Naive thymus-derived CD4-positive, alpha-beta T cell (primary cell): ENCODE results near the gene FGD3. TPM values are rescaled to one million over a fixed set of nuclear protein-coding genes. Genes with fewer than 3 reads are reported as not detected.
A peak's percentile ranks its signal among the peaks of the same experiment; 100 is the strongest.

Experiments
- ATAC-seq: fragments of 150-1000 bp; cut with Tn5 transposase; 2 replicates; pipeline ENCODE4 v1.10.0; 2021; ENCODE audit warnings: mild to moderate bottlenecking, moderate library complexity
- CTCF ChIA-PET: fragments of 350-600 bp; sonication (Branson Sonifier 250); formaldehyde crosslinking; loops from one replicate; lab custom pipeline; 2021; ENCODE audit warnings: antibody characterized with exemption; lab: Charles Lee
- POLR2A ChIA-PET: fragments of 350-600 bp; sonication (Branson Sonifier 250); formaldehyde crosslinking; loops from one replicate; lab custom pipeline; 2021; ENCODE audit warnings: antibody characterized with exemption, inconsistent platforms; lab: Charles Lee
- DNase-seq, 9 donors: peaks; one replicate each; pipeline versions ENCODE4 v3.0.0 to v3.0.0-alpha.2; 2020 to 2022; ENCODE audit warnings: mixed read lengths in 1 of 9
- H3K27ac ChIP-seq: one replicate; pipeline ENCODE4 v1.7.0; 2013; ENCODE audit warnings: mild to moderate bottlenecking, low read depth, low read length, moderate library complexity
- H3K27me3 ChIP-seq, 2 donors: one replicate each; pipeline ENCODE4 v1.7.0; 2013; ENCODE audit warnings: low read length in 2 of 2, mild to moderate bottlenecking in 2 of 2, moderate library complexity in 2 of 2; ENCODE audit not compliant: control insufficient read depth in 2 of 2, insufficient read depth in 2 of 2
- H3K36me3 ChIP-seq, 3 experiments: 1 replicate in 2 of 3; 2 replicates in 1 of 3; pipeline ENCODE4 v1.7.0; 2013; ENCODE audit warnings: low read length in 3 of 3, mild to moderate bottlenecking in 3 of 3, moderate library complexity in 1 of 3; ENCODE audit not compliant: insufficient read depth in 3 of 3, control insufficient read depth in 2 of 3
- H3K4me1 ChIP-seq, 2 donors: one replicate each; pipeline ENCODE4 v1.7.0; 2013; ENCODE audit warnings: low read length in 2 of 2, mild to moderate bottlenecking in 2 of 2, moderate library complexity in 1 of 2; ENCODE audit not compliant: control insufficient read depth in 2 of 2, insufficient read depth in 2 of 2
- H3K4me3 ChIP-seq: 2 replicates; pipeline ENCODE4 v1.7.0; 2013; ENCODE audit warnings: mild to moderate bottlenecking, low read length
- H3K9me3 ChIP-seq, 3 experiments: 1 replicate in 2 of 3; 2 replicates in 1 of 3; pipeline ENCODE4 v1.7.0; 2013; ENCODE audit warnings: low read length in 3 of 3; ENCODE audit not compliant: control insufficient read depth in 2 of 3
- H3K27ac Mint-ChIP-seq, 9 donors: one replicate each; pipeline ENCODE4 v1.8.0; 2020 to 2022; ENCODE audit warnings: mixed read lengths in 9 of 9, mild to moderate bottlenecking in 8 of 9, moderate library complexity in 5 of 9, inconsistent platforms in 2 of 9
- H3K27me3 Mint-ChIP-seq, 5 donors: one replicate each; pipeline ENCODE4 v1.8.0; 2021 to 2022; ENCODE audit warnings: mixed read lengths in 5 of 5, mild to moderate bottlenecking in 1 of 5
- H3K36me3 Mint-ChIP-seq, 5 donors: one replicate each; pipeline ENCODE4 v1.8.0; 2020 to 2022; ENCODE audit warnings: mixed read lengths in 5 of 5, mild to moderate bottlenecking in 3 of 5, inconsistent platforms in 1 of 5
- H3K4me1 Mint-ChIP-seq, 7 donors: one replicate each; pipeline ENCODE4 v1.8.0; 2020 to 2022; ENCODE audit warnings: mixed read lengths in 7 of 7, mild to moderate bottlenecking in 3 of 7, inconsistent platforms in 1 of 7
- H3K4me3 Mint-ChIP-seq, 10 donors: one replicate each; pipeline ENCODE4 v1.8.0; 2020 to 2022; ENCODE audit warnings: mild to moderate bottlenecking in 10 of 10, mixed read lengths in 10 of 10, moderate library complexity in 6 of 10, inconsistent platforms in 2 of 10
- H3K9me3 Mint-ChIP-seq, 11 donors: one replicate each; pipeline ENCODE4 v1.8.0; 2020 to 2022; ENCODE audit warnings: mixed read lengths in 11 of 11, mild to moderate bottlenecking in 4 of 11, inconsistent platforms in 1 of 11, moderate library complexity in 1 of 11
- intact Hi-C, 2 donors: fragments of 100-400 bp; cut with micrococcal nuclease; formaldehyde crosslinking; loops; one replicate each; pipeline ENCODE4 v1.15.1; 2023
- polyA plus RNA-seq, 2 donors: library from polyadenylated mRNA; unstranded; fragments of 300-500 nt; fragmentation: Illumina TruSeq; gene quantifications; one replicate each; pipeline ENCODE4 v1.2.3, GENCODE V29; 2021
- total RNA-seq, 6 experiments: library from RNA in 5 of 6; stranded (reverse) in 5 of 6; gene quantifications; 1 replicate in 5 of 6; 2 replicates in 1 of 6; pipeline ENCODE4 v1.2.3 and lab custom pipeline; 2021 to 2026

Gene FGD3
- total and polyA plus RNA-seq, 7 experiments from 2014 or later = 114 to 341 (median 193) TPM

- Mint-ChIP-seq H3K36me3 (peaks cover 4 to 44% (median 22%) of the 10 kb centered on the region in 5 donors), H3K4me3 (peak overlapping the region; percentile 47 to 91 (median 72)), H3K27ac (peak overlapping the region; percentile 87 to 99 (median 96)), H3K4me1 (peaks cover 36 to 62% (median 45%) of the 10 kb centered on the region in 7 donors), H3K9me3 (peaks cover 0 to 7% (median 0%) of the 10 kb centered on the region in 11 donors), H3K27me3 (no peaks in the 10 kb centered on the region)
- Histone ChIP-seq H3K27ac (peak overlapping the region; percentile 85), H3K4me1 (peaks cover 53 to 54% of the 10 kb centered on the region in 2 donors), H3K36me3 (peaks cover 0 to 21% (median 0%) of the 10 kb centered on the region in 3 experiments), H3K9me3 (peaks cover 0 to 4% (median 3%) of the 10 kb centered on the region in 3 experiments), H3K4me3 (peak overlapping the region; percentile 0), H3K27me3 (no peaks in the 10 kb centered on the region)
- ChIA-PET POLR2A (interaction anchor here (0.6 to 12.8 kb wide), 16 partner anchors 7 to 174 kb away, joined by 3 to 233 read pairs (median 8); partner anchors contain the start of gene CARD19), CTCF (interaction anchor here (1.1 to 2.3 kb wide), 3 partner anchors 8 to 66 kb away, joined by 3 to 13 read pairs (median 3); no protein-coding TSS in a partner anchor)
- intact Hi-C loops = loop anchor here in 1 of 2 donors (5.0 kb wide), 3 partner anchors 85 to 490 kb away; partner anchors contain the start of genes FAM120A, FAM120AOS and ZNF484
- ATAC-seq = no peak
- no peak for DNase-seq
Observed at GRCh38 chr9:92962303-92962649, 15.0 kb downstream of the FGD3 start.

GRCh38 chr9:92962846-92963245 lies 15.5 kb downstream of the FGD3 start:
- Mint-ChIP-seq H3K4me3 (peak overlapping the region; percentile 4 to 93 (median 72)), H3K9me3 (peaks cover 0 to 7% (median 0%) of the 10 kb centered on the region in 11 donors), H3K27me3 (no peaks in the 10 kb centered on the region), H3K36me3 (peaks cover 4 to 46% (median 24%) of the 10 kb centered on the region in 5 donors), H3K4me1 (peaks cover 36 to 59% (median 50%) of the 10 kb centered on the region in 7 donors), H3K27ac (peak overlapping the region; percentile 87 to 99 (median 96))
- H3K36me3 ChIP-seq = peaks cover 0 to 21% (median 0%) of the 10 kb centered on the region in 3 experiments
- intact Hi-C loops = loop anchor here in 1 of 2 donors (5.0 kb wide), 3 partner anchors 86 to 489 kb away; partner anchors contain the start of genes FAM120A, FAM120AOS and ZNF484
- H3K4me1 ChIP-seq = peaks cover 55 to 56% of the 10 kb centered on the region in 2 donors
- H3K27ac ChIP-seq = peak overlapping the region; percentile 85
- POLR2A ChIA-PET = interaction anchor here (0.6 to 12.8 kb wide), 18 partner anchors 8 to 173 kb away, joined by 3 to 233 read pairs (median 15); partner anchors contain the start of gene CARD19
- no peaks in the 10 kb centered on the region for H3K27me3 ChIP-seq
- peaks cover 0 to 4% (median 3%) of the 10 kb centered on the region in 3 experiments for H3K9me3 ChIP-seq
- no peak overlapping the region for H3K4me3 ChIP-seq
- ATAC-seq = no peak
- CTCF ChIA-PET = interaction anchor here (1.3 to 2.3 kb wide), 2 partner anchors 9 to 65 kb away, joined by 3 to 13 read pairs; no protein-coding TSS in a partner anchor
- DNase-seq = no peak

DNA sequence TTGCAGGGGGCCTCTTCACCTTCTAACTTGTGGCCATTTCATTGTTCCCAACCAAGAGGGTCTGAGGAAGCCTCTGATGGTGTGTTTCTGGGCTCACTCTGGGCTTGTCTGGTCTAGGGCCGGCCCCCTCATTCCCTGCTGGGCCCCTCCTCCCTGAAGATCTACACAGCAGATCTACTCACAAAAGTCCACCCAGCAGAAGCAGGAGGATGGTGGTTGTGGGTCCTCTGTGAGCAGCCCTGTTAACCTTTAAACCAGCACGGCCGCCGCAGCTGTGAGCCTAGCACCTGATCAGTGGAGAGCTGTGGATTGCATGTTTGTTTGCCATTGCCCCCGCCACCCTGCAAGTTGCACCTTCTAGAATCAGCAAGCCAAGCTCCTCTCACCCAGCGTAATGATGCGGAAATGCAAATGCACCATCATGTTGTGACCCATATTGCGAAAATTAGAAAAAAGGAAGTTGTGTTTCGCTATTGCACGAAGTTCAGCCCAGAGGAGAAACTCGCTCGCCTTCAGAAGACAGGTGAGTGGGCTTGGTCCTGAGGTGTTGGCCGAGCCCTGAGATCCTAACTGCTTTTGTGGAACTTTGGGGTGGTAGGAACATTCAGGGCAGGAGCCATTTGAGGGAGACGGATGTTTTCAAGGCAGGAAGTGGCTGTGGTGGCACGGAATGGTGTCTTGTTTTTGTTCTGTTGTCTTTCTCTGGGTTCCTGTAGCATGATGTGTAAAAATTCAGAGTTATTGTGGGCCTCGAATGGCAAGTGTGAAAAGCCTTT lies 16.7 kb downstream of the FGD3 start:
- CTCF ChIA-PET = interaction anchor here (0.7 to 2.3 kb wide), 4 partner anchors 10 to 100 kb away, joined by 3 to 13 read pairs (median 7); no protein-coding TSS in a partner anchor
- Histone ChIP-seq H3K9me3 (peaks cover 0 to 4% (median 3%) of the 10 kb centered on the region in 3 experiments), H3K4me3 (peak overlapping the region; percentile 85), H3K27ac (peak overlapping the region; percentile 85), H3K27me3 (no peaks in the 10 kb centered on the region), H3K36me3 (peaks cover 0 to 21% (median 0%) of the 10 kb centered on the region in 3 experiments), H3K4me1 (peaks cover 60 to 67% of the 10 kb centered on the region in 2 donors)
- Mint-ChIP-seq H3K36me3 (peaks cover 4 to 49% (median 24%) of the 10 kb centered on the region in 5 donors), H3K27ac (peak overlapping the region; percentile 96 to 99 (median 98)), H3K4me1 (peaks cover 40 to 63% (median 56%) of the 10 kb centered on the region in 7 donors), H3K4me3 (peak overlapping the region; percentile 86 to 98 (median 93)), H3K9me3 (peaks cover 0 to 7% (median 0%) of the 10 kb centered on the region in 11 donors), H3K27me3 (no peaks in the 10 kb centered on the region)
- peak; percentile 54 to 94 (median 93) for DNase-seq
- intact Hi-C loops = loop anchor here (1.0 to 5.0 kb wide), 16 partner anchors 8 to 603 kb away; partner anchors contain the start of genes CARD19 (in 2 of the 2), FAM120AOS (in 2 of the 2), ZNF484 (in 2 of the 2) and FAM120A (in 1 of the 2)
- POLR2A ChIA-PET = interaction anchor here (0.5 to 12.8 kb wide), 29 partner anchors 9 to 488 kb away, joined by 3 to 233 read pairs (median 7); partner anchors contain the start of genes CARD19 and NINJ1
- ATAC-seq = peak; percentile 84

DNA sequence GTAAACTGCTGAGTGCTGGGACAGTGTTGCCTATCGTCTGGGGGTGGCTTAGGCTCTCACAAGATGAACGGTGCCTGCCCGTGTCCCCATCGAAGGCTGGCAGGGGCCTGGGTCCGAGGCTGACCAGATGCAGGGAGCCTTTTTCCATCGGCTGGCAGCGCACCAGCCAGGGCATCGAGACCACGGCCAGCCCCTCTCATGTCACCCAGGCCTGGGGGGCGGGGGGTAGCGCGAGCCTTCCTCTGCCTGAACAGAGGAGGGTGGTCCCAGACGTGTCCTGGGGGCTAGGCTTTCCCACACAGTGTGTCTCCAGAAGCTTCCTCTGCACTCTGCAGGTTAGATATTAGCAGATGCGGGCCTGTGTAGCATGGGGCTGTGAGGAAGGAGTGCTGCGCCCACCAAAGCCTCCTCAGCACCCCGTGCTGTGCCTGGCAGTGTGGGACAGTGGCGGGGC lies 17.3 kb downstream of the FGD3 start:
- Mint-ChIP-seq H3K36me3 (peaks cover 4 to 48% (median 29%) of the 10 kb centered on the region in 5 donors), H3K27me3 (no peaks in the 10 kb centered on the region)

DNA sequence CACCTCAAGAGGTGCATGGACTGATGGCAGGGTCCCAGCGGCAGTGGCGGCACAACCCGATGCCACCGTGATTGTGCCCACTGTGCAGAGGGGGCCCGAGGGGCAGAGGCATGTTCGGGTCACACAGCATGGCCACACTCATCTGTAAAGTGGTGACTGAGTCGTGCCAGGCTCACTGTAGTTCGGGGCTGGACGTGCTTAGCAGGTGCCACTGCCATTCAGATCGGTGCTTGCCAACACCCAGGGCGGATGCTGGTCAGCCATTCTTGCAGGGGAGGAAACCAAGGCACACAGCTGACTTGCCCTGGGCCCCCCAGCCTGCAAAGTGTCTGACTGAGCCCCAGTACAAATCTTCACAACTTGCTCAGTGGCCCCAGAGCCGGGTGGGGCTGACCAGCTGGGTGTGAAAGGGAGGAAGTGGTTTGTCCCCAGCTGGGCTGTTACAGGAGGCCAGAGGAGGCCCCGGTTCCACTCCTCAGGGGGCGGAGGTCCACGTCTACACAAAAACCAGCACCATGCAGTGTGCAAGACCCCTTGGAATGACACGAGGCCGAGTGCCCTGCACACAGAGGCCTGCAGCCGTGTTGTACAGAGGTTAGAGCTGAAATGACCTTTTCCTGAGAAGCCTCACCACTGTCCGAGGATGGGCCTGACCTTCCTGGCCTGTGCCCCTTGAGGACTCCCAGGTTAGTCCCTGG lies 17.9 kb downstream of the FGD3 start:
- ATAC-seq = no peak
- CTCF ChIA-PET = interaction anchor here (0.6 to 2.8 kb wide), 6 partner anchors 8 to 191 kb away, joined by 3 to 18 read pairs (median 5); no protein-coding TSS in a partner anchor
- H3K4me1 Mint-ChIP-seq = peaks cover 43 to 64% (median 62%) of the 10 kb centered on the region in 7 donors
- Histone ChIP-seq H3K4me1 (peaks cover 65 to 71% of the 10 kb centered on the region in 2 donors), H3K27me3 (no peaks in the 10 kb centered on the region), H3K36me3 (peaks cover 0 to 27% (median 6%) of the 10 kb centered on the region in 3 experiments), H3K27ac (peak overlapping the region; percentile 85), H3K9me3 (peaks cover 0 to 4% (median 3%) of the 10 kb centered on the region in 3 experiments), H3K4me3 (peak overlapping the region; percentile 85)
- no peaks in the 10 kb centered on the region for H3K27me3 Mint-ChIP-seq
- peaks cover 0 to 7% (median 0%) of the 10 kb centered on the region in 11 donors for H3K9me3 Mint-ChIP-seq
- intact Hi-C loops = loop anchor here (2.0 kb wide), 4 partner anchors 38 to 602 kb away; partner anchors contain the start of gene FAM120AOS (in 1 of the 2)
- peaks cover 4 to 44% (median 26%) of the 10 kb centered on the region in 5 donors for H3K36me3 Mint-ChIP-seq
- peak overlapping the region; percentile 96 to 99 (median 98) for H3K27ac Mint-ChIP-seq
- POLR2A ChIA-PET = interaction anchor here (0.7 to 12.8 kb wide), 24 partner anchors 10 to 640 kb away, joined by 3 to 233 read pairs (median 8); partner anchors contain the start of genes FGD3, NINJ1 and NOL8
- peak overlapping the region; percentile 86 to 98 (median 93) for H3K4me3 Mint-ChIP-seq
- DNase-seq = peak in 2 of 9 donors; percentile 30 to 40

More for the DNA sequence above, 17.3 kb downstream of the FGD3 start:
- peaks cover 65 to 71% of the 10 kb centered on the region in 2 donors for H3K4me1 ChIP-seq
- H3K27ac ChIP-seq = peak overlapping the region; percentile 85
- POLR2A ChIA-PET = interaction anchor here (1.0 to 12.8 kb wide), 31 partner anchors 9 to 488 kb away, joined by 3 to 233 read pairs (median 8); partner anchors contain the start of genes CARD19, FGD3 and NINJ1
- H3K4me3 ChIP-seq = peak overlapping the region; percentile 85
- peak in 2 of 9 donors; percentile 33 to 48 for DNase-seq
- Mint-ChIP-seq H3K4me1 (peaks cover 43 to 64% (median 62%) of the 10 kb centered on the region in 7 donors), H3K4me3 (peak overlapping the region; percentile 86 to 98 (median 93)), H3K27ac (peak overlapping the region; percentile 96 to 99 (median 98)), H3K9me3 (peaks cover 0 to 7% (median 0%) of the 10 kb centered on the region in 11 donors)
- peaks cover 0 to 4% (median 3%) of the 10 kb centered on the region in 3 experiments for H3K9me3 ChIP-seq
- peaks cover 0 to 21% (median 1%) of the 10 kb centered on the region in 3 experiments for H3K36me3 ChIP-seq
- intact Hi-C loops = loop anchor here (1.0 to 5.0 kb wide), 16 partner anchors 8 to 602 kb away; partner anchors contain the start of genes CARD19 (in 2 of the 2), FAM120AOS (in 2 of the 2), ZNF484 (in 2 of the 2) and FAM120A (in 1 of the 2)
- CTCF ChIA-PET = interaction anchor here (0.9 to 2.8 kb wide), 5 partner anchors 7 to 192 kb away, joined by 4 to 18 read pairs (median 11); no protein-coding TSS in a partner anchor
- H3K27me3 ChIP-seq = no peaks in the 10 kb centered on the region
- peak; percentile 2 for ATAC-seq
